CD8-positive, alpha-beta memory T cell (primary cell): ENCODE data around the gene PRELP. TPM values are rescaled to one million over a fixed set of nuclear protein-coding genes. Genes with fewer than 3 reads are reported as not detected.
"Not testable (repeated sequence)": the region's sequence is repeated elsewhere in the genome, so short reads cannot be mapped to it uniquely, and the experiment has no call there.

Source experiments
- CTCF ChIA-PET: fragments of 350-600 bp; sonication (Branson Sonifier 250); formaldehyde crosslinking; loops from one replicate; lab custom pipeline; 2021; ENCODE audit warnings: antibody characterized with exemption; lab: Charles Lee
- POLR2A ChIA-PET: fragments of 350-600 bp; sonication (Branson Sonifier 250); formaldehyde crosslinking; loops from one replicate; lab custom pipeline; 2021; ENCODE audit warnings: antibody characterized with exemption; lab: Charles Lee
- DNase-seq, 5 donors: peaks; one replicate each; pipeline versions ENCODE4 v3.0.0 to v3.0.0-alpha.2; 2020 to 2022; ENCODE audit warnings: mixed read lengths in 1 of 5
- H3K27ac ChIP-seq: one replicate; pipeline ENCODE4 v1.7.0; 2013; ENCODE audit warnings: low read depth, mild to moderate bottlenecking, low read length, moderate library complexity
- H3K27me3 ChIP-seq: 2 replicates; pipeline ENCODE4 v1.7.0; 2013; ENCODE audit warnings: low read length, mild to moderate bottlenecking; ENCODE audit not compliant: insufficient read depth, poor library complexity, severe bottlenecking
- H3K36me3 ChIP-seq: 2 replicates; pipeline ENCODE4 v1.7.0; 2013; ENCODE audit warnings: mild to moderate bottlenecking, low read length, moderate library complexity; ENCODE audit not compliant: insufficient read depth
- H3K4me1 ChIP-seq: 2 replicates; pipeline ENCODE4 v1.7.0; 2013; ENCODE audit warnings: mild to moderate bottlenecking, low read length, moderate library complexity; ENCODE audit not compliant: insufficient read depth
- H3K4me3 ChIP-seq: 2 replicates; pipeline ENCODE4 v1.7.0; 2013; ENCODE audit warnings: mild to moderate bottlenecking, low read length
- H3K9me3 ChIP-seq: 2 replicates; pipeline ENCODE4 v1.7.0; 2013; ENCODE audit warnings: mild to moderate bottlenecking, low read length
- H3K27ac Mint-ChIP-seq, 8 donors: one replicate each; pipeline ENCODE4 v1.8.0; 2020 to 2021; ENCODE audit warnings: mixed read lengths in 8 of 8, mild to moderate bottlenecking in 6 of 8, inconsistent platforms in 3 of 8, moderate library complexity in 3 of 8
- H3K27me3 Mint-ChIP-seq, 2 donors: one replicate each; pipeline ENCODE4 v1.8.0; 2020 to 2021; ENCODE audit warnings: mixed read lengths in 2 of 2, mild to moderate bottlenecking in 1 of 2, moderate library complexity in 1 of 2
- H3K36me3 Mint-ChIP-seq, 3 donors: one replicate each; pipeline ENCODE4 v1.8.0; 2020 to 2021; ENCODE audit warnings: mixed read lengths in 3 of 3, inconsistent platforms in 1 of 3, mild to moderate bottlenecking in 1 of 3
- H3K4me1 Mint-ChIP-seq, 3 donors: one replicate each; pipeline ENCODE4 v1.8.0; 2020 to 2021; ENCODE audit warnings: mixed read lengths in 3 of 3, inconsistent platforms in 1 of 3, mild to moderate bottlenecking in 1 of 3
- H3K4me3 Mint-ChIP-seq, 7 donors: one replicate each; pipeline ENCODE4 v1.8.0; 2020 to 2021; ENCODE audit warnings: mixed read lengths in 7 of 7, mild to moderate bottlenecking in 6 of 7, moderate library complexity in 4 of 7, inconsistent platforms in 2 of 7
- H3K9me3 Mint-ChIP-seq, 5 donors: one replicate each; pipeline ENCODE4 v1.8.0; 2020 to 2022; ENCODE audit warnings: mixed read lengths in 5 of 5, mild to moderate bottlenecking in 3 of 5, moderate library complexity in 2 of 5, inconsistent platforms in 1 of 5
- polyA plus RNA-seq: library from polyadenylated mRNA; unstranded; fragments of 300-500 nt; fragmentation: Illumina TruSeq; gene quantifications from one replicate; pipeline ENCODE4 v1.2.3, GENCODE V29; 2021
- total RNA-seq, 2 experiments: library from RNA; stranded (reverse); gene quantifications; one replicate each; pipeline ENCODE4 v1.2.3, GENCODE V29; 2021

The PRELP gene
- total and polyA plus RNA-seq, 3 experiments from 2014 or later = not detected

- DNase-seq = no peak
- CTCF ChIA-PET = no interaction called here
- H3K4me3 Mint-ChIP-seq = no peak overlapping the region
- H3K27me3 ChIP-seq = no peaks in the 10 kb centered on the region
- H3K27ac ChIP-seq = no peak overlapping the region
- no peaks in the 10 kb centered on the region for H3K36me3 ChIP-seq
- no peaks in the 10 kb centered on the region for H3K9me3 Mint-ChIP-seq
- H3K4me1 ChIP-seq = no peaks in the 10 kb centered on the region
- H3K9me3 ChIP-seq = no peaks in the 10 kb centered on the region
- no peak overlapping the region for H3K27ac Mint-ChIP-seq
- H3K27me3 Mint-ChIP-seq = peaks cover 11 to 32% of the 10 kb centered on the region in 2 donors
- POLR2A ChIA-PET = no interaction called here
- H3K4me1 Mint-ChIP-seq = no peaks in the 10 kb centered on the region
- no peak overlapping the region for H3K4me3 ChIP-seq
- no peaks in the 10 kb centered on the region for H3K36me3 Mint-ChIP-seq
Observed at GRCh38 chr1:203439131-203439730, 36.4 kb upstream of the PRELP start.

GRCh38 chr1:203440771-203441170 is 34.8 kb upstream of the PRELP start:
- no peaks in the 10 kb centered on the region for H3K36me3 ChIP-seq
- H3K27ac ChIP-seq = no peak overlapping the region
- no peak overlapping the region for H3K4me3 ChIP-seq
- no peak overlapping the region for H3K27ac Mint-ChIP-seq
- no peak overlapping the region for H3K4me3 Mint-ChIP-seq
- H3K27me3 ChIP-seq = no peaks in the 10 kb centered on the region
- no peaks in the 10 kb centered on the region for H3K36me3 Mint-ChIP-seq
- CTCF ChIA-PET = interaction anchor here (1.0 to 2.5 kb wide), 2 partner anchors 37 to 174 kb away, joined by 3 to 8 read pairs; no protein-coding TSS in a partner anchor
- POLR2A ChIA-PET = no interaction called here
- peak in 1 of 5 donors; percentile 1 for DNase-seq
- no peaks in the 10 kb centered on the region for H3K9me3 ChIP-seq
- H3K27me3 Mint-ChIP-seq = peaks cover 7 to 33% of the 10 kb centered on the region in 2 donors
- no peaks in the 10 kb centered on the region for H3K4me1 ChIP-seq
- no peaks in the 10 kb centered on the region for H3K4me1 Mint-ChIP-seq
- H3K9me3 Mint-ChIP-seq = peaks cover 0 to 2% (median 0%) of the 10 kb centered on the region in 5 donors

- no peak overlapping the region for H3K4me3 Mint-ChIP-seq
- no peak overlapping the region for H3K27ac Mint-ChIP-seq
- peaks cover 0 to 2% (median 0%) of the 10 kb centered on the region in 5 donors for H3K9me3 Mint-ChIP-seq
- ChIA-PET CTCF (interaction anchor here (2.5 kb wide), 1 partner anchor 175 kb away, joined by 8 read pairs; no protein-coding TSS in a partner anchor), POLR2A (no interaction called here)
- H3K4me1 ChIP-seq = no peaks in the 10 kb centered on the region
- no peaks in the 10 kb centered on the region for H3K4me1 Mint-ChIP-seq
- no peaks in the 10 kb centered on the region for H3K36me3 ChIP-seq
- H3K27me3 Mint-ChIP-seq = peaks cover 7 to 29% of the 10 kb centered on the region in 2 donors
- H3K9me3 ChIP-seq = no peaks in the 10 kb centered on the region
- no peak overlapping the region for H3K27ac ChIP-seq
- no peak for DNase-seq
- no peaks in the 10 kb centered on the region for H3K36me3 Mint-ChIP-seq
- no peaks in the 10 kb centered on the region for H3K27me3 ChIP-seq
- H3K4me3 ChIP-seq = no peak overlapping the region
Observed at GRCh38 chr1:203441766-203442165, 33.8 kb upstream of the PRELP start.

- H3K9me3 ChIP-seq = no peaks in the 10 kb centered on the region
- no peaks in the 10 kb centered on the region for H3K4me1 ChIP-seq
- Mint-ChIP-seq H3K36me3 (no peaks in the 10 kb centered on the region), H3K4me1 (no peaks in the 10 kb centered on the region), H3K4me3 (no peak overlapping the region), H3K27me3 (peaks cover 8 to 33% of the 10 kb centered on the region in 2 donors), H3K27ac (no peak overlapping the region), H3K9me3 (peaks cover 0 to 2% (median 0%) of the 10 kb centered on the region in 5 donors)
- H3K27me3 ChIP-seq = no peaks in the 10 kb centered on the region
- H3K27ac ChIP-seq = no peak overlapping the region
- CTCF ChIA-PET = interaction anchor here (0.5 to 2.5 kb wide), 2 partner anchors 79 to 176 kb away, joined by 4 to 8 read pairs; no protein-coding TSS in a partner anchor
- no peak overlapping the region for H3K4me3 ChIP-seq
- no peaks in the 10 kb centered on the region for H3K36me3 ChIP-seq
- DNase-seq = no peak
- POLR2A ChIA-PET = no interaction called here
Observed at GRCh38 chr1:203442821-203443220, 32.8 kb upstream of the PRELP start.

GRCh38 chr1:203443296-203443695 is 32.3 kb upstream of the PRELP start:
- Histone ChIP-seq H3K4me3 (no peak overlapping the region), H3K4me1 (no peaks in the 10 kb centered on the region), H3K27ac (no peak overlapping the region), H3K27me3 (no peaks in the 10 kb centered on the region), H3K9me3 (no peaks in the 10 kb centered on the region), H3K36me3 (no peaks in the 10 kb centered on the region)
- Mint-ChIP-seq H3K27me3 (peaks cover 8 to 33% of the 10 kb centered on the region in 2 donors), H3K4me1 (no peaks in the 10 kb centered on the region), H3K27ac (no peak overlapping the region), H3K4me3 (no peak overlapping the region), H3K9me3 (peaks cover 0 to 2% (median 0%) of the 10 kb centered on the region in 5 donors), H3K36me3 (no peaks in the 10 kb centered on the region)
- POLR2A ChIA-PET = no interaction called here
- no peak for DNase-seq
- CTCF ChIA-PET = no interaction called here

- Mint-ChIP-seq H3K27ac (no peak overlapping the region), H3K4me1 (no peaks in the 10 kb centered on the region), H3K9me3 (peaks cover 0 to 2% (median 0%) of the 10 kb centered on the region in 5 donors), H3K4me3 (no peak overlapping the region), H3K36me3 (no peaks in the 10 kb centered on the region), H3K27me3 (peaks cover 12 to 39% of the 10 kb centered on the region in 2 donors)
- Histone ChIP-seq H3K4me1 (no peaks in the 10 kb centered on the region), H3K9me3 (no peaks in the 10 kb centered on the region), H3K27me3 (no peaks in the 10 kb centered on the region), H3K36me3 (no peaks in the 10 kb centered on the region), H3K4me3 (no peak overlapping the region), H3K27ac (no peak overlapping the region)
- DNase-seq = no peak
- ChIA-PET POLR2A (no interaction called here), CTCF (no interaction called here)
Observed at GRCh38 chr1:203444171-203444576, 31.4 kb upstream of the PRELP start.

GRCh38 chr1:203447151-203447550 is 28.5 kb upstream of the PRELP start:
- H3K36me3 Mint-ChIP-seq = no peaks in the 10 kb centered on the region
- H3K4me1 ChIP-seq = no peaks in the 10 kb centered on the region
- no peaks in the 10 kb centered on the region for H3K9me3 ChIP-seq
- no peak overlapping the region for H3K27ac ChIP-seq
- H3K4me1 Mint-ChIP-seq = no peaks in the 10 kb centered on the region
- CTCF ChIA-PET = interaction anchor here (0.9 kb wide), 1 partner anchor 180 kb away, joined by 3 read pairs; no protein-coding TSS in a partner anchor
- DNase-seq = no peak
- H3K36me3 ChIP-seq = no peaks in the 10 kb centered on the region
- POLR2A ChIA-PET = no interaction called here
- peaks cover 0 to 2% (median 0%) of the 10 kb centered on the region in 5 donors for H3K9me3 Mint-ChIP-seq
- H3K4me3 Mint-ChIP-seq = no peak overlapping the region
- H3K4me3 ChIP-seq = no peak overlapping the region
- H3K27me3 Mint-ChIP-seq = peaks cover 5 to 49% of the 10 kb centered on the region in 2 donors
- no peaks in the 10 kb centered on the region for H3K27me3 ChIP-seq
- H3K27ac Mint-ChIP-seq = no peak overlapping the region

GRCh38 chr1:203447598-203447997 is 28.0 kb upstream of the PRELP start:
- H3K4me3 ChIP-seq, H3K36me3 ChIP-seq, H3K27me3 ChIP-seq, H3K4me1 ChIP-seq, POLR2A ChIA-PET, CTCF ChIA-PET, H3K9me3 Mint-ChIP-seq, H3K4me1 Mint-ChIP-seq, H3K36me3 Mint-ChIP-seq, H3K9me3 ChIP-seq, DNase-seq, H3K4me3 Mint-ChIP-seq, H3K27ac Mint-ChIP-seq, H3K27ac ChIP-seq: not testable (repeated sequence)
- peaks cover 5 to 50% of the 10 kb centered on the region in 2 donors for H3K27me3 Mint-ChIP-seq
